Fibroblast of lung (primary cell): Measurements from ENCODE around the gene CCNL1.

Experiments
- EZH2 ChIP-seq: IDR thresholded peaks from 2 replicates; pipeline ENCODE4 v1.5.1; 2012; ENCODE audit warnings: low read length, control low read depth, mild to moderate bottlenecking; ENCODE audit errors: missing control alignments
- TF ChIP-seq, protein P1 (sequence below), 2 donors: IDR thresholded peaks in 1 of 2; conservative IDR thresholded peaks in 1 of 2; 1 replicate in 1 of 2; 2 replicates in 1 of 2; pipeline ENCODE4 v1.5.1; 2011 to 2012; ENCODE audit warnings: low read length in 2 of 2, control low read depth in 1 of 2, inconsistent platforms in 1 of 2, low read depth in 1 of 2, mild to moderate bottlenecking in 1 of 2

DNA sequence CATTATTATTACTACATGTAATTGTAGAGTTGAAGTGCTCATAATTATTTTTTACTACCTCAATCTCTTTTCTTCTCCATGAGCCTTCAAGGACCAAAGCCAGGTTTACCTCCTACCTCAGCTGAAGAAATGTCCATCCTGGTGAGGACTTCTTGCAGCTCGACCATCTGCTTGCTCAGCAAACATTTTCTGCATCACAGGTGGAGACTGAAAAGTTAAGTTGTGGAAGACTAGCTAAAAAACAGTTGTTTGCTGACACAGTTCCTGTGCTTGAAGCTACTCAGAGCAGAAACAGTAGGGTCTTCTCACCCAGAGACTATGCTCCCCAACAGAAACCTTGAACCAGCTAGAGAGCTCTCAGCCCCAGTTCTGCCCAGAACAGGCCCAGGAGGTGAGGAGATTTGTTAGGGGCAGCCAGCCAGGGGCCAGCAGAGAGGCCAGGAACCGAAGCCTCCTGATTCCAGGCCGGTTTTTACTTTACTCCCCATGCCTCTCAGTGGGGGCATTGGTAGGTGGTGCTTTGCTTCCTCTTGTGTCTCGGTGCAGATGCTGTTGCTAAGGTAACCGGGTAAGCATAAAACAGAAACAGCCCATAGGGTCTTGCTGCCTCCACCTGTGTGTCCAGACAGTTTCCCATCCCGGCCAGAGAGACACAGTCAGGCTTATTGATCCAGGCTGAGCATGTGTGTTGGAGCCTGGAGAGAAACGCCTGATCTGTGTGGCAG is 54.9 kb downstream of the CCNL1 start:
- TF ChIP-seq, protein P1, sequence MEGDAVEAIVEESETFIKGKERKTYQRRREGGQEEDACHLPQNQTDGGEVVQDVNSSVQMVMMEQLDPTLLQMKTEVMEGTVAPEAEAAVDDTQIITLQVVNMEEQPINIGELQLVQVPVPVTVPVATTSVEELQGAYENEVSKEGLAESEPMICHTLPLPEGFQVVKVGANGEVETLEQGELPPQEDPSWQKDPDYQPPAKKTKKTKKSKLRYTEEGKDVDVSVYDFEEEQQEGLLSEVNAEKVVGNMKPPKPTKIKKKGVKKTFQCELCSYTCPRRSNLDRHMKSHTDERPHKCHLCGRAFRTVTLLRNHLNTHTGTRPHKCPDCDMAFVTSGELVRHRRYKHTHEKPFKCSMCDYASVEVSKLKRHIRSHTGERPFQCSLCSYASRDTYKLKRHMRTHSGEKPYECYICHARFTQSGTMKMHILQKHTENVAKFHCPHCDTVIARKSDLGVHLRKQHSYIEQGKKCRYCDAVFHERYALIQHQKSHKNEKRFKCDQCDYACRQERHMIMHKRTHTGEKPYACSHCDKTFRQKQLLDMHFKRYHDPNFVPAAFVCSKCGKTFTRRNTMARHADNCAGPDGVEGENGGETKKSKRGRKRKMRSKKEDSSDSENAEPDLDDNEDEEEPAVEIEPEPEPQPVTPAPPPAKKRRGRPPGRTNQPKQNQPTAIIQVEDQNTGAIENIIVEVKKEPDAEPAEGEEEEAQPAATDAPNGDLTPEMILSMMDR (conservative IDR thresholded peaks at IDR 0.05 in 1 of 2, IDR thresholded peaks at IDR 0.05 in 1 of 2; ENCODE audit: low read depth in 1 of 2, low read length in 2 of 2), result no peak
- TF ChIP-seq EZH2, result no peak
